Karpas-422 (cell line): ENCODE measurements around the gene TIMP2. TPM values are rescaled to one million over a fixed set of nuclear protein-coding genes. Genes with fewer than 3 reads are reported as not detected.

Source experiments
- DNase-seq: peaks from one replicate; pipeline ENCODE4 v3.0.0-alpha.2; 2015
- H2AFZ ChIP-seq: fragments of 200-600 bp; sonication (generic); 2 replicates; pipeline ENCODE4 v1.6.1; 2014; ENCODE audit warnings: antibody characterized with exemption, low read length, mixed read lengths
- H3K27ac ChIP-seq: fragments of 200-600 bp; sonication (generic); 2 replicates; pipeline ENCODE4 v1.5.1; 2014; ENCODE audit warnings: mild to moderate bottlenecking, low read length, moderate library complexity
- H3K27me3 ChIP-seq: fragments of 200-600 bp; sonication (generic); 2 replicates; pipeline ENCODE4 v1.6.1; 2014; ENCODE audit warnings: low read length, mixed read lengths
- H3K36me3 ChIP-seq: fragments of 200-600 bp; sonication (generic); 2 replicates; pipeline ENCODE4 v1.6.1; 2014; ENCODE audit warnings: low read length, mixed read lengths; ENCODE audit not compliant: insufficient read depth
- H3K4me1 ChIP-seq: fragments of 200-600 bp; sonication (generic); 2 replicates; pipeline ENCODE4 v1.6.1; 2014; ENCODE audit warnings: mild to moderate bottlenecking, low read length, mixed read lengths
- H3K4me2 ChIP-seq: fragments of 200-600 bp; sonication (generic); 2 replicates; pipeline ENCODE4 v1.6.1; 2014; ENCODE audit warnings: low read length, low read depth, mild to moderate bottlenecking; ENCODE audit not compliant: poor library complexity, severe bottlenecking
- H3K4me3 ChIP-seq: fragments of 200-600 bp; sonication (generic); 2 replicates; pipeline ENCODE4 v1.5.1; 2014; ENCODE audit warnings: mild to moderate bottlenecking, antibody characterized with exemption, low read length, mixed read lengths
- H3K79me2 ChIP-seq: fragments of 200-600 bp; sonication (generic); 2 replicates; pipeline ENCODE4 v1.6.1; 2014; ENCODE audit warnings: mild to moderate bottlenecking, low read length, mixed read lengths
- H3K9ac ChIP-seq: fragments of 200-600 bp; sonication (generic); 2 replicates; pipeline ENCODE4 v1.6.0; 2014; ENCODE audit warnings: low read length
- H3K9me2 ChIP-seq: fragments of 200-600 bp; sonication (generic), shearing (Covaris generic); replicated peaks from 2 replicates; pipeline ENCODE4 v1.6.0; 2014; ENCODE audit warnings: mild to moderate bottlenecking, low read length, moderate library complexity; ENCODE audit not compliant: insufficient read depth
- H3K9me3 ChIP-seq: fragments of 300-700, 200-600 bp; sonication (generic); 2 replicates; pipeline ENCODE4 v1.6.1; 2014; ENCODE audit warnings: low read length, mixed read lengths
- H4K20me1 ChIP-seq: fragments of 200-600 bp; sonication (generic); 2 replicates; pipeline ENCODE4 v1.6.1; 2014; ENCODE audit warnings: mild to moderate bottlenecking, antibody characterized with exemption, low read length, low read depth; ENCODE audit not compliant: insufficient read depth
- total RNA-seq: library from RNA; depleted of rRNA; stranded (reverse); fragments of >200 nt; shearing (Covaris generic); gene quantifications from 2 replicates; pipeline ENCODE4 v1.2.3, GENCODE V29; 2014; ENCODE audit warnings: low replicate concordance

Gene TIMP2
- total RNA-seq, 1 experiment from 2014 or later = not detected

- H3K27ac ChIP-seq = no peak overlapping the region
- H2AFZ ChIP-seq = no peak overlapping the region
- no peaks in the 10 kb centered on the region for H3K9me2 ChIP-seq
- peaks cover 11% of the 10 kb centered on the region; the same call in 1 of the 2 replicates for H3K79me2 ChIP-seq
- no peaks in the 10 kb centered on the region for H3K9me3 ChIP-seq
- no peak overlapping the region for H3K4me2 ChIP-seq
- no peak overlapping the region for H3K9ac ChIP-seq
- no peaks in the 10 kb centered on the region for H3K4me1 ChIP-seq
- no peak for DNase-seq
- H4K20me1 ChIP-seq = peaks cover 16% of the 10 kb centered on the region
- no peak overlapping the region for H3K4me3 ChIP-seq
- H3K27me3 ChIP-seq = no peaks in the 10 kb centered on the region
- H3K36me3 ChIP-seq = peaks cover 65% of the 10 kb centered on the region
Observed at GRCh38 chr17:78819806-78820792, 105.1 kb downstream of the TIMP2 start.

DNA sequence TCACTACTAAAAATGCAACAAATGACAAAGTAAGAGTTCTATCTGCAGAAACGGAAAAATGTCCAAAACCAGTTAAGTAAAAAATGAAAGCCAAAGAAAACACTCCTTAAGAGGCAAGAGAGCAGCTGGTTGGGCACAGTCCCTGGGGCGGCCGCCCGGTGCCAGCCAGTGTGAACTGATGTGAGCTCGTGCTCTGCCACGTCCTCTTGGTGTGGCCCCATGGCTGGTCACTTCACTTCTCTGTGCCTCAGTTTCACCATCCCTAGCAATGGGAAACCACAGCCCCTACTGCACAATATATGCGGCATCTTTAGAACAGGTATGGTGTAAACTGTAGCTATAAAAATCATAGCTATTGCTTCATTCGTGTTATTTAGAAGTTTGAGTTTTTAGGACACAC is 105.8 kb downstream of the TIMP2 start:
- Histone ChIP-seq H3K9ac (no peak overlapping the region), H4K20me1 (peaks cover 16% of the 10 kb centered on the region), H2AFZ (no peak overlapping the region), H3K9me2 (no peaks in the 10 kb centered on the region), H3K9me3 (no peaks in the 10 kb centered on the region), H3K4me1 (no peaks in the 10 kb centered on the region), H3K36me3 (peaks cover 58% of the 10 kb centered on the region), H3K27ac (no peak overlapping the region), H3K4me3 (no peak overlapping the region), H3K79me2 (peaks cover 11% of the 10 kb centered on the region; the same call in 1 of the 2 replicates), H3K27me3 (no peaks in the 10 kb centered on the region), H3K4me2 (no peak overlapping the region)
- DNase-seq = no peak

GRCh38 chr17:78818932-78819331 is 106.3 kb downstream of the TIMP2 start:
- Histone ChIP-seq H3K36me3 (peaks cover 58% of the 10 kb centered on the region), H3K9ac (no peak overlapping the region), H3K4me3 (no peak overlapping the region), H2AFZ (no peak overlapping the region), H3K9me2 (no peaks in the 10 kb centered on the region), H3K4me1 (no peaks in the 10 kb centered on the region), H3K27me3 (no peaks in the 10 kb centered on the region), H3K79me2 (peaks cover 6% of the 10 kb centered on the region; the same call in 1 of the 2 replicates), H3K9me3 (no peaks in the 10 kb centered on the region), H4K20me1 (peaks cover 12% of the 10 kb centered on the region), H3K27ac (no peak overlapping the region), H3K4me2 (no peak overlapping the region)
- no peak for DNase-seq

DNA sequence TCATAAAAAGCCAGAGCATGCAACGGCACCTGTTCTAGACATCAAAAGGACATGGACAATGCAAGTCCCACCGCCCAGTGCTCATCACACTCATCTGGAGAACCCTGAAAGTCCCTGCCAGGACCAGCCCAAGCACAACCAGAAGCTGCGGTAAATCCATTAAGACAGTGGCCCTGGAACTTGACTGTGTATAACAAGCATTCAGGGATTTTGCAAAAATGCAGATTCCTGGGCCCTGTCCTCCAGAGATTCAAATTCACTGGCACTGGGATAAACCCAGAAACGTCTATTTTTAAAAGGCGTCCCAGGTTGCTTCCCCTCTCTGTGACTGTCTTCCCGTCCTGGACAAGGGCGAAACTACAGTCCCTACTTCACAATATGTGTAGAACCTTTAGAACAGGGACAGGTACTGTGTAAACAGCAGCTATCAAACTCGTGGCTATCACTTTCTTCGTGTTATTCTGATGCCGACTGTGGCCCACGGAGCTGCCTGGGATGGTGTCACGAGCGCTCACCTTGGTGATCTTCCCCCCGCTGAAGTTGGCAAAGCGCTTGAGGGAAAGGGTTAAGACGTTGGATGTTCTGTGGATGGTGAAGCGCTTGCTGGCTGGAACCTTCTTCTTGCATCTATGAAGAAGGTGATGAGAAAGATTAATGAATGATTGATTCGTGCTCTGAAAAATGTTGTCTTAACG is 106.9 kb downstream of the TIMP2 start:
- Histone ChIP-seq H3K79me2 (0 out of 2 replicates have a peak, but pooled peaks cover 2% of the 10 kb centered on the region), H4K20me1 (0 out of 2 replicates have a peak, but pooled peaks cover 6% of the 10 kb centered on the region), H3K4me2 (no peak overlapping the region), H3K4me3 (no peak overlapping the region), H3K9ac (no peak overlapping the region), H3K9me2 (no peaks in the 10 kb centered on the region), H3K9me3 (no peaks in the 10 kb centered on the region), H2AFZ (no peak overlapping the region), H3K27ac (no peak overlapping the region), H3K27me3 (no peaks in the 10 kb centered on the region), H3K36me3 (peaks cover 57% of the 10 kb centered on the region), H3K4me1 (no peaks in the 10 kb centered on the region)
- no peak for DNase-seq

DNA sequence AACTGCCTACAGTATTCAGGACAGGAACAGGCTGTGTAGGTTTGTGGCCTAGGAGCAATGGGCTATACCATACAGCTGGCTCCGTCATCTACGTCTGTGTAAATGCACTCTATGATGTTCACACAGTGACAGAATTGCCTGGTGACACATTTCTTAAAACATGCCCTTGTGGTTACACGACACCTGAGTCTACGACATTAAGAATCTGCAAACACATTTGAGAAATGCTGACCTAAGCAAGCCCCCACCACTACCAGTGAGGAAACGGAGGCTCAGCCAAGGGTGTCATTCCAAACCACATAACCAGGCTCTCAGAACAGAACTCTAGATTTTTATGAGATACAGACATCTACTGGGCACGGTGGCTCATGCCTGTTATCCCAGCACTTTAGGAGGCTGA is 108.1 kb downstream of the TIMP2 start:
- H4K20me1 ChIP-seq = 0 out of 2 replicates have a peak, but pooled peaks cover 6% of the 10 kb centered on the region
- no peak overlapping the region for H2AFZ ChIP-seq
- no peaks in the 10 kb centered on the region for H3K9me3 ChIP-seq
- H3K27ac ChIP-seq = no peak overlapping the region
- H3K4me1 ChIP-seq = no peaks in the 10 kb centered on the region
- H3K27me3 ChIP-seq = no peaks in the 10 kb centered on the region
- peaks cover 56% of the 10 kb centered on the region for H3K36me3 ChIP-seq
- no peak overlapping the region for H3K4me2 ChIP-seq
- no peak for DNase-seq
- no peak overlapping the region for H3K4me3 ChIP-seq
- H3K9ac ChIP-seq = no peak overlapping the region
- H3K9me2 ChIP-seq = no peaks in the 10 kb centered on the region
- H3K79me2 ChIP-seq = 0 out of 2 replicates have a peak, but pooled peaks cover 2% of the 10 kb centered on the region

DNA sequence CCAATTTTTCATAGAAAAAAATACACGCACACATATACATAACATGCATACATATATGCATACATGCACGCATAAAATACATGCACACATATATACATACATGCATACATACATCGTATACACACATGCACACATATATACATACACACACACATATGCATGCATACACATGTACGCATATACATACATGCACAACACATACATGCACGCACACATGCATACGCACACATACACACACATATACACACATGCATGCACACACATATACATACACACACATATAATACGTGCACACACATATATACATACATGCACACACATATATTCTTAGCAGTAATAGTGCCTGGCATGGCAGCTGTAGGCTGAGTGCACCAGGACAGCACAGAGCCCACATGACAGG is 109.5 kb downstream of the TIMP2 start:
- Histone ChIP-seq H3K79me2 (0 out of 2 replicates have a peak, but pooled peaks cover 2% of the 10 kb centered on the region), H3K36me3 (peaks cover 60% of the 10 kb centered on the region), H3K27me3 (no peaks in the 10 kb centered on the region), H3K4me2 (no peak overlapping the region), H3K9ac (no peak overlapping the region), H3K9me2 (no peaks in the 10 kb centered on the region), H3K4me3 (no peak overlapping the region), H3K27ac (no peak overlapping the region), H3K4me1 (no peaks in the 10 kb centered on the region), H4K20me1 (0 out of 2 replicates have a peak, but pooled peaks cover 6% of the 10 kb centered on the region), H2AFZ (no peak overlapping the region), H3K9me3 (no peaks in the 10 kb centered on the region)
- no peak for DNase-seq

GRCh38 chr17:78812855-78813254 is 112.3 kb downstream of the TIMP2 start:
- H3K9me3 ChIP-seq = no peaks in the 10 kb centered on the region
- no peaks in the 10 kb centered on the region for H3K4me1 ChIP-seq
- H3K9me2 ChIP-seq = no peaks in the 10 kb centered on the region
- no peak overlapping the region for H3K27ac ChIP-seq
- H3K36me3 ChIP-seq = peaks cover 54% of the 10 kb centered on the region; the same call in 1 of the 2 replicates
- H2AFZ ChIP-seq = no peak overlapping the region
- peaks cover 7% of the 10 kb centered on the region; the same call in 1 of the 2 replicates for H3K79me2 ChIP-seq
- DNase-seq = no peak
- no peak overlapping the region for H3K9ac ChIP-seq
- H3K4me2 ChIP-seq = no peak overlapping the region
- H4K20me1 ChIP-seq = 0 out of 2 replicates have a peak, but pooled peaks cover 6% of the 10 kb centered on the region
- H3K4me3 ChIP-seq = no peak overlapping the region
- no peaks in the 10 kb centered on the region for H3K27me3 ChIP-seq

- Histone ChIP-seq H3K79me2 (peaks cover 4% of the 10 kb centered on the region; the same call in 1 of the 2 replicates), H4K20me1 (0 out of 2 replicates have a peak, but pooled peaks cover 7% of the 10 kb centered on the region), H3K4me3 (no peak overlapping the region), H3K9me2 (no peaks in the 10 kb centered on the region), H3K4me1 (no peaks in the 10 kb centered on the region), H3K9me3 (no peaks in the 10 kb centered on the region), H2AFZ (no peak overlapping the region), H3K4me2 (no peak overlapping the region), H3K36me3 (peaks cover 43% of the 10 kb centered on the region), H3K27me3 (no peaks in the 10 kb centered on the region), H3K27ac (no peak overlapping the region), H3K9ac (no peak overlapping the region)
- no peak for DNase-seq
Observed at GRCh38 chr17:78808163-78808562, 117.0 kb downstream of the TIMP2 start.
